GM21515 (cell line): ENCODE results near the gene ATP11A.
A peak's percentile ranks its signal among the peaks of the same experiment; 100 is the strongest.

ENCODE experiments used
- ATAC-seq: cut with Tn5 transposase; IDR thresholded peaks from one replicate; pipeline ENCODE4 v1.9.1; 2021; ENCODE audit not compliant: unreplicated experiment

Gene ATP11A

GRCh38 chr13:112756967-112757758, 67.3 kb downstream of the ATP11A start:
- ATAC-seq, result no peak

DNA sequence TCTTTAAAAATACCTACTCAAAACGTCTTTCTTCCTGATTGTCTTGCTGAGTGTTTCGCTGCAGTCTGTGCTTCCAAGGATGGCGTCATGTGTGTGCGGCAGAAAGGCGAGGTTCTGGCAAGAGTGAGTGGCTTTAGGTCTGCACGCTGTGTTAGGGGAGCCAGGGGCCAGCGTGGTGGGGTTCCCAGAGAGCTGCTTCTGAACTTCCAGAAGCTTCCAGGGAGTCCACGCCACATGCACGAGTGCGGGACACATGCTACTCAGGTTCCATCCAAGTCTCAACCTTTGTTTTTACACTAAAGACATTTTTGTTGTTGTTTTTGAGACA, 67.9 kb downstream of the ATP11A start:
- no peak for ATAC-seq

- ATAC-seq, result no peak
Observed at GRCh38 chr13:112759053-112759452, 69.2 kb downstream of the ATP11A start.

DNA sequence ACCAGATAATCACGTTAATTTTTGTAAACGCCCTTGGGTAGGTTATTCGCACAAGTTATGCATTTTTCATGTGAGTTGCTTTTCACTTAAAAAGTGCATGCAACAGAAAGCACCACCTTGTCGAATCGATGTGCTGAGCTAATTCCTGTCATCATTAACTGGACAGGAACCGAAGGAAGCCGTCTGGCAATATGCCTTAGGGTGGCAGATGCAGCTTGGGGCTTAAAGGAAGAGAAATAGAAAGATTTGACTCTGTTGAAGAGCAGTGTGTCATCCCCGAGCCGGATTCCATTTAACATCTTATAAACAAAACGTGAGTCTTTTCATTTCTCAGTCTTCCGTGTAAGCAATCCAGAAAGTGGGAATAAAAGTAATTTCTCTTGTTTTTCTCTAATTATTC, 70.0 kb downstream of the ATP11A start:
- no peak for ATAC-seq

GRCh38 chr13:112760435-112760834, 70.6 kb downstream of the ATP11A start:
- no peak for ATAC-seq

DNA sequence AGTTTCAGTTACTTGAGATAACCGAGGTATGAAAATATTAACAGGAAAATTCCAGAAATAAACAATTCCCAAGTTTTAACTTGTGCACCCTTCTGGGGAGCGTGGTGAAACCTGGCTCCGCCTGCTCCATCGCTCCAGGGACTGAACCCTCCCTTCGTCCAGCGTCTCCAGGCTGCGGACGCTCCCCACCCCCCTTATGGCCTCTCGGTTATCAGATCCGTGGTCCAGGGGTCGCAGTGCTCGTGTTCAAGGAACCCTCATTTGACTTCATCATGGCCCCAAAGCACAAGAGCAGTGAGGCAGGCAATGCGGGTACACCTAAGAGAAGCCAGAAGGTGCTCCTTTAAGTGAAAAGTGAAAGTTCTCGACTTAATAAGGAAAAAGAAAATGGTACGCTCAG, 71.1 kb downstream of the ATP11A start:
- no peak for ATAC-seq

GRCh38 chr13:112761701-112762689, 72.2 kb downstream of the ATP11A start:
- no peak for ATAC-seq

- ATAC-seq, result no peak
Observed at GRCh38 chr13:112762690-112763080, 72.8 kb downstream of the ATP11A start.

DNA sequence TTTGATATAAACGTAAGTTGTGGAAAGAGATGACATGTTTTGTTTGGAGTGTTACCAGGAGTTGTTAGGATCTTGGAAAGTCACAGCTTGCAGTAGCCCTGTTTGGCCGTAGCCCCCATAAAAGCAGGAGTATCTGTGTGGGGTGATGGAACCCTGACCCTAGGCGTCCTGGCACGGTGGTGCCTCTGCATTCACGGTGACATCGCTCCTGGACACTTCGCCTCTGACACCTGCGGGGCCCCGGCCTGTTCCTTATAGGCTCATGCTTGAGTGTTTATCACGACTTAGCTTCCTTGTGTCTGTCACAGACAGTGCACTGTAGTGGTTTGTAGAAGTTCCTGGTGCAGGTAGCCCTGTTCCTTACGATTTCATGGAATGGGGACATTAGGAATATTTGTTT, 74.2 kb downstream of the ATP11A start:
- no peak for ATAC-seq

DNA sequence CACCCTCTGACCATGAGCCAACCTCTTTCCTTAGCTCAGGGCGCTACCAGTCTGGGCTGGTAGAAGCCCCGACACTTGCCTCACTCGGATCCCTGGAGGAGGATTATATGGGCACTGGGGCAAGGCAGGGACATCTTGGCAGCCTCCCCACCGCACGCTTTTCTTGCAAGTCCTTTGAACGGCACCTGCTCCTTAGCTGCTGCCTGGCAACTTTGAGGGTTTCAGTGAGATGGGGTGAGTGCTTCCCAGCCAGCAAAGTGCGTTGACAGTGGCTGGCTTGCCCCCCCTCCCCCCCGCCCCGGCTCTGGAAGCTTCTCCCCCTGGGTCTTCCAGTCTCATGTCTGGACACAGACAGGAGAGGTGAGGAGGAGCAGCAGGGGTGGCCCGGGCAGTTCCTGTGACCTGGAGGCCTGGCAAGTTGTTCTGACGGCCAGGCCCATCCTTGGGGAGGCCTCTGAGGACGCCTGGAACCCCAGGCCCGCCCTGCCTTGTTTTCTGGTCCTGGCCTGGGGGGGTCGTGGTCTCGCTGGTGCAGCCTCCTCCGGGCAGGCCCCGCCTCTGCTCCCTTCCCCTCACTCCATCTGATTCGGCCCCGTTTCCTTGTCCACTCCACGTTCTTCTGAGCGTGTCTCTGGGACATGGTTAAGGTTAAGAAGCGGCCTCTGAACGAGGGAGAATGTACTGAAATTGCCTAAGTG, 75.2 kb downstream of the ATP11A start:
- ATAC-seq, result no peak

GRCh38 chr13:112765731-112766130, 75.9 kb downstream of the ATP11A start:
- no peak for ATAC-seq

- ATAC-seq, result no peak
Observed at GRCh38 chr13:112766336-112766735, 76.5 kb downstream of the ATP11A start.

GRCh38 chr13:112767506-112768471, 78.0 kb downstream of the ATP11A start:
- ATAC-seq, result peak; percentile 87

- ATAC-seq, result no peak
Observed at GRCh38 chr13:112768795-112769481, 79.1 kb downstream of the ATP11A start.

GRCh38 chr13:112769615-112770014, 79.8 kb downstream of the ATP11A start:
- ATAC-seq, result no peak

DNA sequence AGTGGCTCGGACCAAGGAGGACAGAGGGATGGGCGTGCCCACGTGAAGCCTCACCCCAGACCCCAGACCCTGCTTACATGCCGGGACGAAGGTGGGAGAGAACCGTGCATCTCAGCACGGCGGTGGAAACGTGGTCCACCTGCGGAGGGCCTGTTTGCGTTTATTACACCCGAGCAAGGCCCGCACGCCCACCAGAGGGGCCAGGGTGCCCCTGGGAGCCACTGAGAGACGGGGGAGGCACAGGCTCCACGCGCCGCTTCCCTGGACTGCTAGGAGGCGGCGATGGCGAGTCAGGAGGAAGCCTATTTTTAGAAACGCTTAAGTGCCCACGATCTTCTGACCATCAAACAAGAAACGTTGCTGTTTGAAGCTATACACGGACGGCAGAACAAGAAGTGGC, 80.7 kb downstream of the ATP11A start:
- ATAC-seq, result no peak

DNA sequence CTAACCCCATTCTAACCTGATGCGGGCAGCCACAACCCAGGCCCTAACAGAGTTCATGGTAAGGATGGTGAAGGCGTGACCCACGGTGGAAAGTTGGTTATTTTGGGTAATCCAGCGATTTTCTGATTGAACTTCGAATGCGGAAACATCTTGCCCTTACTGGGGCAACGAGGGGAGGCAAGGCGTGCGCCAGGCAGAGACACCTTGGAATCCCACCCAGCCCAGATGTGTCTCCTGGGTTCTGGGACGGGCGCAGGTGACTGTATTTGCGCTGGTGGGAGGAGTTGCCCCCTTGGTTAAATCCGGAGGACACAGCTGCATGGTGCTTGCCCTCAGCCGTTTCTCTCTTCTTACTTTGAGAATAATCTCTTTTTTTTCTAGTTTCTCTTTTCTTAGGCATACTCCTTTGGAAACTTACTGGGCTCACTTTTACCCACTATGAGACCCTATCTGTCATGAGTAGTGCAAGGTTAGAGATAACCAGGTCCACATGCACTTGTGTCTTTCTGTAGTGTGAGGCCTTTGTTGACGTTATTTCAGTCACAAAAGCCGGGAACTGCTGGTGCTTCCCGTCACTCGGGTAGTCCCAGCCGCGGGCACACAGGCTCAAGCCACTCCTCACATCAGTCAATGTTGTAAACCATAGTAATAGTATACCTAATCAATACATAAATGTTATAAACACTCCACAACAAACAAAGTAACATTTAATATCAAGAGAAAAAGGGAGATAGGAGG, 81.5 kb downstream of the ATP11A start:
- ATAC-seq, result no peak

DNA sequence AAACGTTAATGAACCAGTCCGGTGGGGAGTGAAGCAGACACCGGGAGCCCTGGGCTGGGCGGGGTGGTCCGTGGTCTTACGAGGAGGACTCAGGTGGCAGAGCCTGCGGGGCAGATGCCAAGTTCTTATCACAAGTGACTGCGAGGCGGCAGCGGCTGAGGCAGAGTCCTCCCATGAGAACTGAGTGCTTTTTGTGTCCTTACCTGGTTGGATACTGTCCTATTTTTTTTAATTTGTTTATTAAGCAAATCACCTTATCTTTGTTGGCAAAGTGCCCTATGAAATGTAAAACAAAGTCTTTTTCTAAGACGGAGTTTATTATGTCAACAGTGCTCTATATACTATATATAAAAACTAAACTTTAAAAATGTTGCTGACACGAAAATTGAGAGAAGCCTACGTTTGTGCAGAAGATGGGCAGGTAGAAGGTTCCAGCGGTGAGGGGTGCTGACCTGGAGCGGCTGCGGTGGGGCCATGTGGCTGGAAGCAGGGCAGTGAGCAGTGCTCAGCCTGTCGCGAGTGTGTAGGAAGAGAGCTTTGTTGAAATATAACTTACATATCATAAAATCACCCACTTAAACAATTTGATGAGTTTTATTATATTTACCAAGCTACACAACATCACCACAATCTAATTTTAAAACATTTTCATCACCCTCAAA, 82.2 kb downstream of the ATP11A start:
- ATAC-seq, result no peak

- ATAC-seq, result no peak
Observed at GRCh38 chr13:112772539-112772909, 82.7 kb downstream of the ATP11A start.
